PFSK-1 (cell line): ENCODE data around the gene BNC2.

Source experiments
- FOXP2 ChIP-seq: optimal IDR thresholded peaks from 2 replicates; pipeline ENCODE3; 2011; ENCODE audit warnings: borderline replicate concordance, control low read depth, inconsistent platforms; ENCODE audit not compliant: insufficient read depth; ENCODE audit errors: extremely low read length, extremely low read depth
- POLR2AphosphoS5 ChIP-seq: IDR thresholded peaks from 2 replicates; pipeline ENCODE4 v1.6.1; 2012; ENCODE audit warnings: low read depth, mild to moderate bottlenecking, control low read depth, low read length, moderate library complexity
- TF ChIP-seq, protein P1 (sequence below), 2 experiments: IDR thresholded peaks; 2 replicates each; pipeline versions ENCODE4 v1.6.1 to v1.8.0; 2011 to 2012; ENCODE audit warnings: low read depth in 2 of 2, low read length in 2 of 2, control low read depth in 1 of 2, inconsistent platforms in 1 of 2, mild to moderate bottlenecking in 1 of 2, moderate library complexity in 1 of 2; ENCODE audit not compliant: insufficient read depth in 1 of 2

DNA sequence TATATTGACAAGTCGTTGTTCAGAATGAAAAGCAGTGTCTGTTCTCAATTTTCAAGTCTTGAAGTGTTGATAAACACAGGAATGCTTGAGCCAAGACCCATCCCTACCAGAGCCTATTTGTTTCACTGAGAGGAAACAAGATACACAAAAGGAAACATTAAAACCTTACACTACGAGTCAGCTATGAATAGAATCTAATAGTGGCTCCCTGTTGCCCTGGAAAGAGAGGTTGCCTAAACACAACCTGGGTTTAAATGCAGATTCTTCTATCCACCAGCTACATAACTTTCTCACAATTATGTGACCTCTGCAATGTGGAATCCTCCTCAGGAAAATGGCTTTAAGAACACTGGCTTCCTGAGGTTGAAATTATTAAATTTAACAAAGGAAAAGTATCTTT is 29.1 kb upstream of the BNC2 start:
- TF ChIP-seq, protein P1, sequence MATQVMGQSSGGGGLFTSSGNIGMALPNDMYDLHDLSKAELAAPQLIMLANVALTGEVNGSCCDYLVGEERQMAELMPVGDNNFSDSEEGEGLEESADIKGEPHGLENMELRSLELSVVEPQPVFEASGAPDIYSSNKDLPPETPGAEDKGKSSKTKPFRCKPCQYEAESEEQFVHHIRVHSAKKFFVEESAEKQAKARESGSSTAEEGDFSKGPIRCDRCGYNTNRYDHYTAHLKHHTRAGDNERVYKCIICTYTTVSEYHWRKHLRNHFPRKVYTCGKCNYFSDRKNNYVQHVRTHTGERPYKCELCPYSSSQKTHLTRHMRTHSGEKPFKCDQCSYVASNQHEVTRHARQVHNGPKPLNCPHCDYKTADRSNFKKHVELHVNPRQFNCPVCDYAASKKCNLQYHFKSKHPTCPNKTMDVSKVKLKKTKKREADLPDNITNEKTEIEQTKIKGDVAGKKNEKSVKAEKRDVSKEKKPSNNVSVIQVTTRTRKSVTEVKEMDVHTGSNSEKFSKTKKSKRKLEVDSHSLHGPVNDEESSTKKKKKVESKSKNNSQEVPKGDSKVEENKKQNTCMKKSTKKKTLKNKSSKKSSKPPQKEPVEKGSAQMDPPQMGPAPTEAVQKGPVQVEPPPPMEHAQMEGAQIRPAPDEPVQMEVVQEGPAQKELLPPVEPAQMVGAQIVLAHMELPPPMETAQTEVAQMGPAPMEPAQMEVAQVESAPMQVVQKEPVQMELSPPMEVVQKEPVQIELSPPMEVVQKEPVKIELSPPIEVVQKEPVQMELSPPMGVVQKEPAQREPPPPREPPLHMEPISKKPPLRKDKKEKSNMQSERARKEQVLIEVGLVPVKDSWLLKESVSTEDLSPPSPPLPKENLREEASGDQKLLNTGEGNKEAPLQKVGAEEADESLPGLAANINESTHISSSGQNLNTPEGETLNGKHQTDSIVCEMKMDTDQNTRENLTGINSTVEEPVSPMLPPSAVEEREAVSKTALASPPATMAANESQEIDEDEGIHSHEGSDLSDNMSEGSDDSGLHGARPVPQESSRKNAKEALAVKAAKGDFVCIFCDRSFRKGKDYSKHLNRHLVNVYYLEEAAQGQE (IDR thresholded peaks at IDR 0.05; ENCODE audit: insufficient read depth in 1 of 2, low read depth in 2 of 2, low read length in 2 of 2) = no peak
- TF ChIP-seq FOXP2 (no peak), POLR2AphosphoS5 (no peak)
